Fibroblast of upper back skin (primary cell): ENCODE results near the gene TSC2.
"Not testable (repeated sequence)": the region's sequence is repeated elsewhere in the genome, so short reads cannot be mapped to it uniquely, and the experiment has no call there.

Experiments used
- DNase-seq: peaks from one replicate; pipeline ENCODE4 v3.0.0-alpha.2; 2013

TSC2 gene

DNA sequence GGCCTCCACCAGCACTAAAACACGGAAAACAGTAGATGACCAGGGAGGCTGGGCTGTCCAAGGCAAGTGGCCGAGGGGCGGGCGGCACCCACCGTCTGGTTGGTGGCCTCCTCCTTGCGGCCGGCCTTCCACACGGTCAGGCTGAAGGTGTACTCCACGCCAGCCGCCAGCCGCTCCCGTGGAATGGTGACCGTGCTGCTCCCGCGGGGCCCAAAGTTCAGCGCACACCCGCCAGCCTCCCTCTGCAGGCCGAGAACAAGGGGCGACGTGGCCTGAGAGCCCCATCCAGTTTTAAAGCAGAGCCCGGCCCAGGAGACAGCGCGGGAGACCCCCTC lies 60.0 kb downstream of the TSC2 start:
- not testable (repeated sequence) for DNase-seq

DNA sequence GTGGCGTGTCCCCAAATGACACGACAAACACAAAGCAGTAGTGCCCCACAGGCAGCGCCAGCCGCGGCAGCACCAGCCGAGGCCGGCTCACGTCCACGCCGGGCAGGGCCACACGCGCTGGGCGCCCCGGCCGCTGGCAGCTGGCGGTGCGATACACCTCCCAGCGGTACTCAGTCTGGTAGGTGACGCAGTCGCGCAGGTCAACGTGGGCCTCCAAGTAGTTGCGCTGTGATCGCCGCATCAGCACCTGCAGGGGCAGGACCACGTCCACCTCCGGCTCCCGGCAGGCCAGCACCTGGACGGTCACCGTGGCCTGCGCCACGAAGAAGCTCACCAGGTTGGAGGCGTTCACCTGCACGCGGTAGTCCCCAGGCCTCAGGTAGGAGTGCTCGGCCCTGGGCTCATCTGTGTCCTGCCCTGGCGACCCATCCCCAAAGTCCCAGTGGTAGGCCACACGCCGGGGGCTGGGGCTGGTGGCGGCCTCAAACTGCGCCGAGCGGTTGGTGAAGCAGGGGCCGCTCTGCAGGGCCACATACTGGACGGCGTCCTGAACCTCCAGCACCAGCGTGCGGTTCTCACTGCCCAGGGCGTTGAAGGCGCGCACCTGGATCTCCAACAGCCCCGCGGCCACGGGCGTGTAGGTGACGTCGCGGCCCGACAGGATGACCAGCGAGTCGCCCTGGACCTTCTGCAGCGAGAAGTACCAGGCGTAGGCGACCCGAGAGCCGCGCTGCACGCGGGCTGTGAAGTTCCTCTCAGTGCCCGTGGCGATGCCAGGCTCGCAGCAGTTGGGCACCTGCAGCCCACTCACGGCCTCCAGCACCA lies 60.9 kb downstream of the TSC2 start:
- not testable (repeated sequence) for DNase-seq

DNA sequence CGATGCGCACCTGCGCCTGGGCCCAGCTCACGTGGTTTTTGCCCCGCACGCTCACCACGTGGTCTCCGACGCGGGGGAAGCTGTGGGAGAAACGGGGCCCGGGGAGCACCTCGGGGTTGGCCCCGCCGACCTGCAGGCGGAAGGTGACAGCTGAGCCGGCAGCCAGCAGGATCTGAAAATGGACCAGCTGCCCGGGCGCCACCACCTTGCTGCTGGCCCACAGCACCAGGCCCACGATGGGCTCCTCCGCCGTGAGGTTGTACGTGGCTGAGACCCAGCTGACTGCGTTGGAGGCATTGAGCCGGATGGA lies 61.4 kb downstream of the TSC2 start:
- DNase-seq, result not testable (repeated sequence)

DNA sequence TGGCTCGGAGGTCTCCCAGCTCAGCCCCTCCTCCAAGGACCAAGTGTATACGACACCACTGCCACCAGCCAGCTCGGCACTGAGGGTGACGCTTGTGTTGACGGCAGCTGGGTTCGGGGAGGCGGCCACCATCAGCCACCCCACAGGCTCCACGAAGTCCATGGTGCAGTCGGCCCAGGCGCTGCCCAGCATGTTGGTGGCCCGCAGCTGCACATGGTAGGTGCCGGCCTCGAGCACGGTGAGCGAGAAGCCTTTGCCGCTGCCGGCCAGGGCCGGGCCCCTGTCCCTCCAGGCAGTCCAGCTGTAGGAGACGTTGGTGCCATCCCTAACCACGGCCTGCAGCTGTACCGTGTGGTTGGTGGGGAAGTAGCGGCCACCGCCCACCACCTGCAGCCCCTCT lies 62.1 kb downstream of the TSC2 start:
- not testable (repeated sequence) for DNase-seq

DNA sequence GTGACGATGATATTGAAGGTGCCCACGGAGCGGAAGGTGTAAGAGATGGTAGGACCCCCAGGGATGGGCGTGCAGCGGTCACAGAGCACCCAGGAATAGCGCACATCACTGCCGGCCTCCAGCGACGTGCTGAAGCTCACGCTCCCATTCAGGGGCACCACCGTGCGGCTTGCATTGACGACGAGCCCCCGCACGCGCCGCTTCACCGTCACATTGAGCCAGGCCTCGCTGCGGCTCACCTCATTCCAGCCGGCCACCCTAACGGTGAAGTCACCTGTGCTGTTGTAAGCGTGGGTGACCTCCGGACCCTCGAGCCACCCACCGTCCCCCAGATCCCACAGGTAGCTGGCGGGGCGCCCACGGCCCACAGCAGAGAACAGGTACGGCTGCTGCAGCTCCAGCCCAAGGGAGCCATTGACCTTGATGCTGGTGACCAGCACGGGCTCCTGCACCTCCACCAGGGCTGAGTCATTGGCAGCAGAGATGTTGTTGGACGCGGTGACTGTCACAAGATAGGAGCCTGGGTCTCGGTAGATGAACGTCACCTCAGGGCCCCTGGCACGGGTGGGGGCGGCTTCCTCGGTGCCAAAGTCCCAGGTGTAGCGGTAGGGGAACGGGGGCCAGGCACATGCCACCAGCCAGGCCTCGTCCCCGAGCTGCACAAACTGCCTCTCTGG lies 62.7 kb downstream of the TSC2 start:
- DNase-seq, result not testable (repeated sequence)

DNA sequence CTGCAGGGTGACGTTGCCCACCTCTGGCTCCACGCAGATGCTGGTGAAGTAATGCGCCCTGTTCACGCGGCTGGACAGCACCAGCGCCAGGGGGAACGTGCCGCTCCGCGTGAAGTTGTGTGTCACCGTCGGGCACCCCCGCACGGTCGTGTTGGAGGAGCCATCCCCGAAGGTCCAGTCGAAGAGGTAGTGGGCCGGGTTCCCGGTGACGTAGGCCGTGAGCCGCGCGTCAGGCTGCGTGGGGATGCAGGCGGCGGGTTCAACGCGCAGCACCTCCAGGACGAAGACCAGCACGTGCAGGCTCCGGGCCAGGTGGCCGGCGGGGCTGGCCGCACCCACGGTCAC lies 63.2 kb downstream of the TSC2 start:
- not testable (repeated sequence) for DNase-seq

DNA sequence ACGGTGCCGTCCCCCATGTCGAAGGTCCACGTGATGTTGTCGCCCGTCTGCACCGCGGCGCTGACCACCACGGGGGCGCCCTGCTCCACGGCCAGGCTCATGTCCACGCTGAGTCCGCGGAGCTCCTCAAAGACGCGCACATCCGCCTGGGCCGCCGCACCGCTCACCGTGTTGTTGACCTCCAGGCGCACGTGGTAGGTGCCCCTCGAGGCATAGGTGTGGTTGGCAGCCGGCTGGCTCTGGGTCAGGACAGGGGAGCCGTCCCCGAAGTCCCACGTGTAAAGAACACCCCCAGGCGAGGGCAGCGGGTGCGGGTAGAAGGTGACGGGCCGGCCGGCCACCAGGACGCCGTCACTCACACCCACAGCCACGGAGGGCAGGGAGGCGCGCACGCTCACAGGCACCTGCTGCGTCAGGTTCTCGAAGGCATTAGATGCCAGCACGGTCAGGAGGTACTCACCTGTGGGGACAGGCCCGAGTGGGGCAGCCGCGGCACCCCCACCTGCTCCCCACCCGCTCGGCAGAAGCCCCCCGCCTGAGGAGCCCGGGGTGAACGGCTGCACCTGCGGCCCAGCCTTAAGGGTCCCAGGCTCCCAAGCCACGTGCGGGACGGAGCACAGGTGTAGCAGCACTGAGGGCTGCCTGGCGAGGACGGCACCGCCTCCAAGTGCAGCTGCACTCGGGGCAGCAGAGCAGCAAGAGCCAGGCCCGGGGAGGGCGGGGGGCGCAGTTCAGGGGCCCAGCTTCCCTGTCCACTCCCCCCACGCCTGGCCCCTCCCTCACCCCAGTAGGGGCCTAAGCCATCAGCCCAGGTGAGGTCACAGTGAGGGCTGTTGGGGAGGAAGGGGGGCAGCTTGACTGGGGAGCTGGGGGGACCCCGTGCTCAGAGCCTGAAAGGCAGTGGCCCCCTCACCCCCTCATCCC lies 63.9 kb downstream of the TSC2 start:
- DNase-seq, result not testable (repeated sequence)

DNA sequence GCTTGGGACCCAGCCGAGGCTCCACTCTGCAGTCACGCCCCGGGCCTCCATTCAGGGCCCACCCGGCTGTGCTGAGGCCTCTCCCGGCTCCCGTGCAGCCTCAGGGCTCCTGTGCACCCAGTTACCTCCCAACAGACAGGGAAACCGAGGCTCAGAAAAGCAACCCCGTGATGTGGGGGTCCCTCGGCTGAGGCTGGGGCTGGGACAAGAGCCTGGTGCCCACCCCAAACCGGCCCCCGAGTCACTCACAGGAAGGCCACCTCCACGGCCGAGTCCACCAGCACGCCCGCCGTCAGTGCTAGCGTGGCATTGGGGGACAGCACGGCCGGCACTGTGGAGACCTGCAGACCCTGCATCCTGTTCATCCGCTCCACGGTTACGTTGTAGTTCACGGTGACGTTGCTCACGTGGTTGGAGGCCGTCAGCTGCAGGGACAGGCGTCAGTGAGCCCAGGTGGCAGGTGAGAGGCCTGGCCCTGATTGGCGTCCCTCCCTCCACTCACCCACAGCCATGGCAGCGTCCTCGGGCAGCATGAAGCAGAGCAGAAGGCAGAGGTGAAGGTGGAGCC lies 64.8 kb downstream of the TSC2 start:
- DNase-seq, result not testable (repeated sequence)

DNA sequence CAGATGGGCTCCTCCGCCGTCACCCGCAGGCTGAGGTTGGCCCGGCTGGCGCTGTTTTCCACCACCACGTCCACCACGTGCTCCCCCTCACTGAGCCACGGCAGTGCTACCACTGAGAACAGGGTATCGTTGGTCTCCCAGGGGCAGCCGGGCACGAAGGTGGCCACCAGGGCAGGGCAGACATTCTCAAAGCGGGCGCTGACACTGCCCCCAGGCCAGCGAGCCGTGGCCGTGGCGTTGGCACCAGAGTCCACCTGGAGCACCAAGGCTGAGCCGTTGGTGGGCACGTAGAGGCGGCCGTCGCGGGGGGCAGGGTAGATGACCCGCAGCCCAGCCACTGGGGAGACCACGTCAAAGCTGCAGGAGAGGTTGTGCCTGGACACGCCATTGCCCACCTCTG lies 66.4 kb downstream of the TSC2 start:
- DNase-seq, result not testable (repeated sequence)

DNA sequence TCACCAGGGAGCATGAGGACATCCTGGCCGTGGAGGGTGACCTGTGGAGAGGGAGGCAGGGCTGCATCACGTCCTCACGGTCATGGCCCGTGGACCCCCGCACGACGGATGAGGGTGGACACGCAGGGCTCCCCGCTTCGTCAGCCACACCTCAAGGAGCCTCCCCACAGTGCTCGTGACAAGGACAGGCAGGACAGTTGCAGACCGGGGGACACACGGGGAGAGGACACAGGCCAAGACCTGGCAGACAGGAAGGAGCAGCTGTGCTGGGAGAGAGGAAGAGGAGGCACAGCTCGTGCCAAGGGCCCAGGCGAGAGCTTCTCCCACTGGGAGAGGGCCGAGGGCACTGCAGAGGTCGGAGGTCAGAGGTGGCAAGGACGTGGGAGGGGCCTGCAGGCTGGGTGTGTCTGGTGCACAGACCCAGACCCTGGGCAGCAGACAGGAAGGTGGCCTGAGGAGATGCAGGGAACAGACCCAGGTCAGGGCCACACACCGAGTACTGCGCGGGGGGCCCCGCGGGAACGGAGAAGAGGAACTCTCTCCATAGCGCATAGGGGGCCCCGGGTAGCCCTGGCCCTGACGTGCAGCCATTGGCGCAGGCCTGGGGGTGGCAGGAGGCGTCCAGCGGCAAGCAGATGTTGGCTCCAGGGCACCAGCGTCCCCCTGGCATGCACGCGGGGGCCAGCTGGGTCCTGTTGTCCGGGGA lies 67.3 kb downstream of the TSC2 start:
- DNase-seq, result not testable (repeated sequence)

DNA sequence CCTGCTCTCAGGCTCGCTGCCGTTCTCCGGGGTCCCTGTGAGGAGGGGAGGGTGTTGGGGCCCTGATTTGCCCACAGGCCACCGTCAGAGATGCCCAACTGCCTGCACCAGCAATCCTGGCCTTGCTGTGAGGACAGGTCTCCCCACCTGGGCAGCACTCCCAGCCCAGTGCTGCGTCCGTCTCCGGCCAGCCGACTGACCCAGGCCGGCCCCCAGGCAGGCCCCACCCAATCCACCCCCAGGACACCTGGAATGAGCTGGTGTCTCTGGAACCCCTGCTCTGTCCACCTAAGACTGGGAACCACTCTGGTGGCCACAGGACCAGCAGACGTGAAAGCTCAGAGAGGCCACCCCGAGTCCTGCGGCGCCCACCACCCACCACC lies 67.8 kb downstream of the TSC2 start:
- no peak for DNase-seq

DNA sequence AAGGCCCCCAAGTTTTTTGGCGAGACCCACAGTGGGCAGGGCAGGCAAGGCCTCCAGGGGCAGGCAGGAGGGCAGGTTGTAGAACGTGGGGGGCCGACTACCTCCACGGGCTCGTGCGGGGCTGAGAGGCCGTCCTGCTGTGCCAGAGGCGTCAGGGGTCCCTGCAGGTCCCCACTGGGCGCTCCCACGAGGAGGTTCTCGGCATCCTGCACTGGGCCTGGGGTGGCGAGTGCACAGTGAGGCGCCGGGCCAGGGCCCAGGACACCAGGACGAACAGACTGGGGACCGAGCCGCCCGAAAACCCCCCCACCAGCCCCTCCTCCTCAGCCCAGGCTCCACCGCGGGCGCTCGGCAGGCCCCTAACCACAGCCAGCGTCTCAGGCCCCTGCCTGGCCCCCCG lies 68.6 kb downstream of the TSC2 start:
- not testable (repeated sequence) for DNase-seq

DNA sequence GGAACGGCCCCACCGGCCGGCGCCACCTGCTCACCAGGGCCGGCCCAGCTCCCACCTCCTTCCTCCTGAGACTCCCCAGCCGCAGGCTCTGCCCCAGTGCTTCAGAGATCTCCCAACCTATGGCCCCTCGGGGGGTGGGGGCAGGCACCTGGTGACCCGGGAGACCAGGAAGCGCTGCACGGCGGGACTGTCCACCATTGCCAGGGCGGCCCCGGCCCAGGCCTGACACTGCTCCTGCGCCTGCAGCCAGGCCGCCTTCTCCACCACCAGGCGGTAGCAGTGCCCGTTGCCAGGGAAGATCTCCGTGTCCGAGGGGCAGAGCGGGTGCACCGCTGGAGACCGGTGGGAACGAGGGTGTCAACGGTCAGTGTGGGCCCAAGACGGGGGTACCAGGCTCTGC lies 69.6 kb downstream of the TSC2 start:
- not testable (repeated sequence) for DNase-seq

DNA sequence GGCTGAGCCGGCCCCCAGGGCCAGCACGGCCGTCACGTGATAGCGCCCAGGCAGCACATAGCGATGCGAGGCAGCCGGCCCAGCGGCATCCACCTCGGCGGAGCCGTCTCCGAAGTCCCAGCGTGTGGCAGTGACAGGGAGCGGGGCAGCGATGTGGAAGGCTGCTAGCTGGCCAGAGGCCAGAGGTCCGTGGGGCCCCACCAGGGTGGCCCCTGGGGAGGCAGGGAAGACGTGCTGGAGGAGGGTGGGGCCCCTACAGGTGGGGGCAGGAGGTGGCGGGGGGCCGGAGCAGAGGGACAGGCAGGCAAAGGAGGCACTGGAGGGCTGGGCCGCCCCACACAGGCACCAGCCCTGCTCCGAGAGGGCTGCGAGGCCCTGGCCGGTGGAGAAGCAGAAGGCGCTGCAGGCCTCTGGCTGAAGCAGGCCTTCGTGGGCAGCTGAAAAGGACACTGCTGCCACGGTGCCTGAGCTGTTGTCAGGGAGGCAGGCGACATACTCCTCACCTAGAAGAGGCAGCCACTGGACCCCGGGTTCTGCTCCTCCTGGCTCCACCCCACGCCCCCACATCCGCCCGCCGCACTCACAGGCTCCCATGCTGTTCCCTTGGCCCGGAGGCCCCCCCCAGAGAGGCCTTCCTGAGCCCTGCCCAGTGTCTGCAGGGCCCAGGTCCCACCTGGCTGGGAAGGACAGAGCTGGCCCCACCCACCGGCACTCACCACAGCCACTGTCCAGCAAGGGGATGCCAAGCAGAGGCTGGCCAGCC lies 70.4 kb downstream of the TSC2 start:
- DNase-seq, result not testable (repeated sequence)

DNA sequence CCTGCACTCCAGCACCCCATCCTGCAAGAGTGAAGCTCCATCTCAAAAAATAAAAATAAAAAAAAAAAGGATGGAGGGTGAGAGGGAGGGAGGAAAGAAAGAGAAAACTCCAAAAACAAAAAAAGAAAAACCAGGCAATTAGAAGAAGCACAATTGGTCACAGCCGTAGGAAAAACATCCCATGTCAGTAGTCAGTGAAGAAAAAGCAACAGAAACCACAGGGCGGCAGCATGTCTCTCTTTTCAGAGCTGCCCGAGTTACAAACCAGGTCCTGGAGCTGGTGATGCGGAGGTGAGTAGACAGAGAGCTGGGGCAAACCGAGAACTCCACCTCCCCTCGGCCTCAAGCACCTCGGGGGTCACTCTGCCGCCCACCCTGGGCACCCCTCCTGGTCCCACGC lies 73.5 kb downstream of the TSC2 start:
- peak; percentile 55 for DNase-seq

DNA sequence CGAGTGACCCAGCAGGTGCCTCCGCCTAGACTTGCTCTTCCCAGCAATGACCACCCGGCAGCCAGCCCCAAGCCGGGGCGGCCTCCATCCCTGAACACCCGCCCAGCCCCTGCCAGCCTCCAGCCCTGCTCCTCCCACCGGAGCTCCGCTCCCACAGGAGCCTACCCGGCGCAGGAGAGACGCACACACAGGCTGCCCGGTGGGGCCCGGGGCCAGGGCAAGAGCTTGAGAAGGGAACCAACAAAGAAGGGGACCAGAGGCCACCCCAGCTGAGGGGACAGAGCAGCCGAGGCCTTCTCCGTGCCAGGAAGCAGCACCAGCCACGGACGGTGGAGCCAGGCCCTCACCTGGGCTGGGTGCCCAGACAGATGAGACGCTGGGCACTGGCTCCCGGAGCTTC lies 74.1 kb downstream of the TSC2 start:
- DNase-seq, result no peak

DNA sequence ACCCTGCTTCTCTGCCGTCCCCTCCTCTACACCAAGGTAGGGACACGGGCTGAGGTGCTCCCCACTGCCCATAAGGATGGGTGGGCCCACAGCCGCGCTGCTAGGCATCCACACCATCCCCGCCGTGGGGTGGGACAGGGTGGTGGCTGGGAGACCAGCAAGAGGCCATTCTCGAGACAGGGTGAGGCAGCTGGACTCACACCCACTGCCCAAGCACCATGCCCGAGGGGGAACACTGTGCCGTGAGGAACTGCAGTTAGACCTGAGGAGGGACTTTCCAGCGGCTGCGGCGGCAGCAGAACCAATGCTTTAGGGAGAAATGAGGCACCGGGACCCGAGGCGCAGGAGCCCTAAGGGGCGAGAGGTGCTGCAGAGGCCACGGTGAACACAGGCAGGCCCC lies 74.6 kb downstream of the TSC2 start:
- DNase-seq, result no peak

DNA sequence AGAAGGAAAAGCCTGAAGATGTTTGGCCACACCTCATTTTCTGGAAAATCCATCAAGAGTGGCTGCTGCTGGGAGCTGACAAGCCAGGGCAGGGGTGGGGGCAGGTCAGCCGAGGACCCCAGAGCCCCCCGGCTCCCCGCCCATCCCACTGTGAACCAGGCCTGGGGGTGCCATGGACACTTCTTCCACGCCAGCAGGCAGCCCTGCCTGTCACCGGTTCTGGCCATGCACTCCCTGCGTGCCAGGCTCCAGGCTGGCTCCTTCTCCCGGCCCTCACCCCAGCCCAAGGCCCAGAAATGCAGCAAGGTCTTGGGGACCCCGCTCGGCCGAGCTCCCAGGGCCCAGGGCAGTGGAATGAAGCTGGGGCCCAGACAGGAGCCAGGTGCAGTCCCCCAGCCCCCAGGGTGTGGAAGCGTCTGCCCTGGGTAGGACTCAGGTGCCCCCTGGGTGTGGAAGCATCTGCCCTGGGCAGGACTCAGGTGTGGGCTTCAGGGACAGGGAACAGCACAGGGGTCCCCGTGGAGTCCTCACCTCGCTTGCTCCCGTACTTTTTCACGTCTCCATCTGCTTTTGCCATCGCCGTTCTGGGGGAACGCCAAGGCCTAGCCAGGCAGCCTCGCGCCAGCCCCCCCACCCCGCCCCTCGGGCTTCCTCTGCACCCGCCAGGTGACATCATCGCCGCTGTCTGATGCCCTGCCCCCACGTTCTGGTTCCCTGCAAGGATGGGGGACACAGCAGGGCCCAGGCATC lies 75.3 kb downstream of the TSC2 start:
- DNase-seq, result not testable (repeated sequence)

DNA sequence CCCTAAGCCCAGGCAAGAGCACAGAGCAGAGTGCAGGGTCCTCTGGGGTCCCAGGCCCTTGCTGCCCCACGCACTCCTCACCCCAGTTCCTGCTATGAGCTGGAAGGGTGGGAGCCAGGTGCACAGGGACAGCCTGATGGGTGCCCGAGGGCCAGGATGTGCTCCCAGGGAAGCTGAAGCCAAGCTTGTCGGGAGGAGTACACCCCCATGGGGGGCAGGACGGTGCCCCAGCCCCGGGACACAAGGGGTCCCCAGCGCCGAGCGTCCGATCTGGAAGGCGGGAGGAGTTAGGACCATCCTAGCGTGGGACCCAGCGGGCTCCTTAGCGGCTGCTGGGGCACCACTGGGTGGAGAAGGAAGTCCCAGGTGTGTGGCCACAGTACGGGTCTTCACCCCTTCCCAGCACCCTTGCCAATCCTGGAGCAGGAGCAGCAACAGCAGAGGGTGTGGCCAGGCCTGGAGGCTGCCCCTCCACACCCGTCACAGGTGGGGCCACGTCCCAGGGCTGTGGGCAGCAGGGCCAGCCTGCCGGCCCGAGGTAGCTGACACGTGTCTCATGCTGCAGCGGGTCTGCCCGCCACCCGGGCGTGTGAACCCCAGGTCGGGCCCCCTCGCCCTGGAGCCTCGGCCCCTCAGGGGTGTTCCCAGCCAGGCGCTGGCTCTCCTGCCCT lies 76.1 kb downstream of the TSC2 start:
- not testable (repeated sequence) for DNase-seq

DNA sequence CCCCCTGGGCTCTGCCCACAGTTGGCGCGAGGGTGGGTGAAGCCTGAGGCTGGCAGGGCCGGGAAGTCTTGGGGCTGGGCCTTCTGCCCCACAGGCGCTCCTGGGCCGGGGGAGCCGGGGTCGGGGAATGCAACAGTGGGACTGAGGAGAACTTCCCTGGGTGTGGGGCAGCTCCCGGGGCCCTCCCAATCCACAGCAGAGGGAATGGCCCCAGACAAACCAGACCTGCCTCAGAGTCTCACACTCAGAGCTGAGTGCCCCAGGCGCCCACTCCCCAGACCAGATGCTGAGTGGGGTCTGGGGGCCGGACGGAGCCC lies 76.5 kb downstream of the TSC2 start:
- DNase-seq, result not testable (repeated sequence)
